PC-9 (cell line): ENCODE results near the gene ZNF490.

ENCODE experiments used
- EZH2 ChIP-seq: fragments of 200-600 bp; sonication (generic); IDR thresholded peaks from 2 replicates; pipeline ENCODE4 v1.8.0; 2017; ENCODE audit warnings: antibody characterized with exemption, low read depth
- TF ChIP-seq, protein P1 (sequence below): fragments of 200-600 bp; sonication (generic); conservative IDR thresholded peaks from 2 replicates; pipeline ENCODE4 v1.6.1; 2017; ENCODE audit warnings: mixed run types, antibody characterized with exemption, mild to moderate bottlenecking, moderate library complexity

DNA sequence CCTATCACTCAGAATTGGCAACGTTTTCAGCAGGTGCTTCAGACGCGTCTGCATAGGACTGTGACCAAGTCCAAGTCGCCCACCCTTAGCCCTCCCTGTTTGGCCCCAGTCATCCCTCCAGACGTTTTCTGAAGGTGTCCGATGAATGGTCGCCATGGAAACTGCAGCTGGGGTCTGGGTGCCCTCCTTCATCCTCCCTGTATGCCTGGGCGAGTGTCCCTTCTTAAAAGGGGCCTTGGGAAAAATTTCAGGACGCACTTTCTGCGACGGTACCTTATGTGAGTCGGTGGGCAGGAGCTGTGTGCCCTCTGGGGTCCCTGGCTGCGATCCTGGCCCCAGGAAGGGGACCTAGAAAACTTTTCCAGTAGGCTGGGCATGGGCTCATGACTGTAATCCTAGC is 30.8 kb upstream of the ZNF490 start:
- TF ChIP-seq, protein P1, sequence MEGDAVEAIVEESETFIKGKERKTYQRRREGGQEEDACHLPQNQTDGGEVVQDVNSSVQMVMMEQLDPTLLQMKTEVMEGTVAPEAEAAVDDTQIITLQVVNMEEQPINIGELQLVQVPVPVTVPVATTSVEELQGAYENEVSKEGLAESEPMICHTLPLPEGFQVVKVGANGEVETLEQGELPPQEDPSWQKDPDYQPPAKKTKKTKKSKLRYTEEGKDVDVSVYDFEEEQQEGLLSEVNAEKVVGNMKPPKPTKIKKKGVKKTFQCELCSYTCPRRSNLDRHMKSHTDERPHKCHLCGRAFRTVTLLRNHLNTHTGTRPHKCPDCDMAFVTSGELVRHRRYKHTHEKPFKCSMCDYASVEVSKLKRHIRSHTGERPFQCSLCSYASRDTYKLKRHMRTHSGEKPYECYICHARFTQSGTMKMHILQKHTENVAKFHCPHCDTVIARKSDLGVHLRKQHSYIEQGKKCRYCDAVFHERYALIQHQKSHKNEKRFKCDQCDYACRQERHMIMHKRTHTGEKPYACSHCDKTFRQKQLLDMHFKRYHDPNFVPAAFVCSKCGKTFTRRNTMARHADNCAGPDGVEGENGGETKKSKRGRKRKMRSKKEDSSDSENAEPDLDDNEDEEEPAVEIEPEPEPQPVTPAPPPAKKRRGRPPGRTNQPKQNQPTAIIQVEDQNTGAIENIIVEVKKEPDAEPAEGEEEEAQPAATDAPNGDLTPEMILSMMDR = no peak
- no peak for TF ChIP-seq EZH2
